Measurements from ENCODE around the gene JUP. TPM values are rescaled to one million over a fixed set of nuclear protein-coding genes. Genes with fewer than 3 reads are reported as not detected.

JUP gene
- total RNA-seq, 1 experiment from 2014 or later: 24.5 TPM

GRCh38 chr17:41723801-41724475 is 62.6 kb downstream of the JUP start:
- DNase-seq (ENCODE audit: low read depth): no peak

- no peak for DNase-seq (ENCODE audit: low read depth)
Measured at GRCh38 chr17:41722231-41722630, 64.3 kb downstream of the JUP start.

- no peak for DNase-seq (ENCODE audit: low read depth)
Measured at GRCh38 chr17:41718287-41718645, 68.2 kb downstream of the JUP start.

- peak; percentile 65 for DNase-seq (ENCODE audit: low read depth)
Measured at GRCh38 chr17:41717408-41718286, 68.9 kb downstream of the JUP start.

- no peak for DNase-seq (ENCODE audit: low read depth)
Measured at GRCh38 chr17:41711669-41712400, 74.7 kb downstream of the JUP start, which contains the start of gene GAST. Gene GAST, plus strand, starts transcription at chr17:41712331. Its CDS starts 3,106 bp downstream, at chr17:41715437.

- peak; percentile 87 for DNase-seq (ENCODE audit: low read depth)
Measured at GRCh38 chr17:41710472-41711090, 75.9 kb downstream of the JUP start.

GRCh38 chr17:41707803-41708669 is 78.5 kb downstream of the JUP start:
- DNase-seq (ENCODE audit: low read depth): no peak

GRCh38 chr17:41705271-41705991 is 81.1 kb downstream of the JUP start:
- peak; percentile 52 for DNase-seq (ENCODE audit: low read depth)

Other genes with a start within 250 kb of the JUP start
- not detected in 2 replicates for gene KRT9, start 214.7 kb downstream of the JUP start, total RNA-seq (2014; rRNA removed; shearing (Covaris generic))
- gene KRT14, start 199.8 kb downstream of the JUP start, total RNA-seq (2014; rRNA removed; shearing (Covaris generic)): 0.27 TPM in 1 of 2 replicates, not detected in the other
- gene KRT16, start 173.9 kb downstream of the JUP start, total RNA-seq (2014; rRNA removed; shearing (Covaris generic)): 0.15 and 0.34 TPM in 2 replicates
- 6.7 and 8.5 TPM in 2 replicates for gene KRT17, start 162.1 kb downstream of the JUP start, total RNA-seq (2014; rRNA removed; shearing (Covaris generic))
- 54.4 and 64.1 TPM in 2 replicates for gene EIF1, start 97.8 kb downstream of the JUP start, total RNA-seq (2014; rRNA removed; shearing (Covaris generic))
- not detected in 2 replicates for gene GAST, start 74.4 kb downstream of the JUP start, total RNA-seq (2014; rRNA removed; shearing (Covaris generic))
- gene HAP1, start 52.1 kb downstream of the JUP start, total RNA-seq (2014; rRNA removed; shearing (Covaris generic)): 0.05 and 0.07 TPM in 2 replicates
- 51.6 and 88.8 TPM in 2 replicates for gene P3H4, start 25.2 kb upstream of the JUP start, total RNA-seq (2014; rRNA removed; shearing (Covaris generic))
- 128 and 174 TPM in 2 replicates for gene FKBP10, start 26.3 kb upstream of the JUP start, total RNA-seq (2014; rRNA removed; shearing (Covaris generic))
- 54.9 and 56.2 TPM in 2 replicates for gene NT5C3B, start 49.5 kb upstream of the JUP start, total RNA-seq (2014; rRNA removed; shearing (Covaris generic))
- gene KLHL10, start 51.1 kb upstream of the JUP start, total RNA-seq (2014; rRNA removed; shearing (Covaris generic)): not detected in 2 replicates
- gene KLHL11, start 78.7 kb upstream of the JUP start, total RNA-seq (2014; rRNA removed; shearing (Covaris generic)): 12.1 and 17.1 TPM in 2 replicates
- gene ACLY, start 132.2 kb upstream of the JUP start, total RNA-seq (2014; rRNA removed; shearing (Covaris generic)): 103 and 151 TPM in 2 replicates
- gene ODAD4, start 143.9 kb upstream of the JUP start, total RNA-seq (2014; rRNA removed; shearing (Covaris generic)): 0.27 and 1.7 TPM in 2 replicates
- 65.8 and 108 TPM in 2 replicates for gene CNP, start 180.1 kb upstream of the JUP start, total RNA-seq (2014; rRNA removed; shearing (Covaris generic))
- 66.6 TPM in 2 replicates for gene DNAJC7, start 230.7 kb upstream of the JUP start, total RNA-seq (2014; rRNA removed; shearing (Covaris generic))
- gene NKIRAS2, start 233.4 kb upstream of the JUP start, total RNA-seq (2014; rRNA removed; shearing (Covaris generic)): 46.5 and 48.8 TPM in 2 replicates

Data from M059J (cell line).